ENCODE data around the gene EHF.

The EHF gene

DNA sequence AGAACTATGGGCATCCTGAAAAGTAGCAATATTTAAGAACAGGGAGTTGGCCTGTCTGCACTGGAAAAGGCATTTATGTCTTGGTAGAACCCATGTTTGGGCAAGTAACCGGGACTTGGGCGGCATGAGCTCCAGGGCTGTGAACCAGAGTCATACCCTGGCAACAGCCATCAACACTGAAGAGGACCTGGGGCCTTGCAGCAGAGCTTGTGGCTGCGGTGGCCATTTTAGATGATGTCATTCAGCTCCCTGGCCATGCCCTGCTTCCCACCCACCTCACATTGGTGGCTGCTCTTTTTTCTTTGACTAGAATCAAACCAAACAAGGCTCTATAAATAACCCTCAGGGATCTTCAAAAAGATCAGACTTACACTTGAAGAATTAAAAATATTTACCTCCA is 26.6 kb downstream of the EHF start:
- TF ChIP-seq POLR2AphosphoS5 (IDR thresholded peaks at IDR 0.05; ENCODE audit: borderline replicate concordance, low read depth, low read length) (no peak), EZH2 (IDR thresholded peaks at IDR 0.05) (no peak), FOXP2 (optimal IDR thresholded peaks at IDR 0.05; ENCODE audit: control extremely low read depth, extremely low read length, insufficient read depth) (no peak)
- no peaks in the 10 kb centered on the region for H3K9me3 ChIP-seq (ENCODE audit: low read depth, low read length)
- no peak for DNase-seq (ENCODE audit: low read depth, low spot score)

GRCh38 chr11:34648036-34648435 is 27.1 kb downstream of the EHF start:
- no peak overlapping the region for H3K27ac ChIP-seq
- no peak overlapping the region for H3K9ac ChIP-seq (ENCODE audit: insufficient read length)
- H3K36me3 ChIP-seq (ENCODE audit: insufficient read depth, low read length), result no peaks in the 10 kb centered on the region
- no peak for DNase-seq (ENCODE audit: low read depth, low spot score)
- H3K4me3 ChIP-seq, result no peak overlapping the region
- H3K9me3 ChIP-seq (ENCODE audit: low read depth, low read length), result no peaks in the 10 kb centered on the region
- TF ChIP-seq FOXP2 (optimal IDR thresholded peaks at IDR 0.05; ENCODE audit: control extremely low read depth, extremely low read length, insufficient read depth) (no peak), EZH2 (IDR thresholded peaks at IDR 0.05) (no peak), POLR2AphosphoS5 (IDR thresholded peaks at IDR 0.05; ENCODE audit: borderline replicate concordance, low read depth, low read length) (no peak)

More for the DNA sequence above, 26.6 kb downstream of the EHF start:
- no peak overlapping the region for H3K27ac ChIP-seq
- no peak overlapping the region for H3K4me3 ChIP-seq
- H3K36me3 ChIP-seq (ENCODE audit: insufficient read depth, low read length), result no peaks in the 10 kb centered on the region
- no peak overlapping the region for H3K9ac ChIP-seq (ENCODE audit: insufficient read length)

DNA sequence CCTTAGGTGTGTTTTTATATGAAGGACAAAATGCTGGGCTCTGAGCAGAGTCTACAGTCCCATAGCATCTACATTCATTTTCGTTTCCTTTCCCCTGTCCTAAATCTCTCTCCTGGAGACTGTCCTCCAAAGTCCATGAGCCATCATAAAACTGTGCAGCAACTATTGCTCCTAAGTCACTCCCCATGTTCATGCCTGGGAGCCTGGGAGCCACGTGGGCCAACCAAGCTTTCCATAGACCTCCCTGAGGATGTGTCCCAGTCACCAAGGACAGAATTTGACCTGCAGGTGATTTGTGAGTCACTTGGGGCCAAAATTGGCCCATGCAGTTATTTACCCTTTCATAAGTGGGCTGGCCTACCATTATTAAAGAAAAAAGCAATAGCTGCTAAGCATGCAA is 28.7 kb downstream of the EHF start:
- Histone ChIP-seq H3K9ac (ENCODE audit: insufficient read length) (no peak overlapping the region), H3K9me3 (ENCODE audit: low read depth, low read length) (no peaks in the 10 kb centered on the region), H3K36me3 (ENCODE audit: insufficient read depth, low read length) (no peaks in the 10 kb centered on the region), H3K27ac (no peak overlapping the region), H3K4me3 (no peak overlapping the region)
- TF ChIP-seq FOXP2 (optimal IDR thresholded peaks at IDR 0.05; ENCODE audit: control extremely low read depth, extremely low read length, insufficient read depth) (no peak), EZH2 (IDR thresholded peaks at IDR 0.05) (no peak), POLR2AphosphoS5 (IDR thresholded peaks at IDR 0.05; ENCODE audit: borderline replicate concordance, low read depth, low read length) (no peak)
- DNase-seq (ENCODE audit: low read depth, low spot score), result no peak

DNA sequence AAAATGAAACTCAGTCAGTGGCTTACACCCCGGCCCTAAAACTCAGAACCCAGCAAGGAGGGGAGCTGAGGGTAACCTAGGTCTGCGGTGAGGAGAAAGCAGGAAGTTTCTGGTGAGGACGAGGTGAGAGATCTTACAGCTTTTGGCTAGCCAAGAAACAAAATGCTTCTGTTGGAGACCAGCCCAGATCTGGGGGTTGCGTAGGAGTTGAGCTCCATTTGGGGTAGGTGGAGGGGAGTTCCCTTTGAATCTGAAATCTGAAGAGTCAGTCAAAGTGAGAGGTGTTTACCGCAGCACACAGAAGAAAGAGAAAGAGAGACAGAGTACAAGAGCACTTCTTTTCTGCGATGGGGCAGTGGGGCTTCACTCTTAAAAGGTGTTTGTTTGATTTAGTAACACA is 29.6 kb downstream of the EHF start:
- TF ChIP-seq FOXP2 (optimal IDR thresholded peaks at IDR 0.05; ENCODE audit: control extremely low read depth, extremely low read length, insufficient read depth), result no peak
- no peak for TF ChIP-seq EZH2 (IDR thresholded peaks at IDR 0.05)
- no peak for TF ChIP-seq POLR2AphosphoS5 (IDR thresholded peaks at IDR 0.05; ENCODE audit: borderline replicate concordance, low read depth, low read length)

GRCh38 chr11:34651551-34651950 is 30.7 kb downstream of the EHF start:
- no peak overlapping the region for H3K27ac ChIP-seq

More for the DNA sequence above, 29.6 kb downstream of the EHF start:
- H3K4me3 ChIP-seq, result no peak overlapping the region
- no peaks in the 10 kb centered on the region for H3K9me3 ChIP-seq (ENCODE audit: low read depth, low read length)
- H3K36me3 ChIP-seq (ENCODE audit: insufficient read depth, low read length), result no peaks in the 10 kb centered on the region
- DNase-seq (ENCODE audit: low read depth, low spot score), result no peak
- no peak overlapping the region for H3K27ac ChIP-seq
- H3K9ac ChIP-seq (ENCODE audit: insufficient read length), result no peak overlapping the region

DNA sequence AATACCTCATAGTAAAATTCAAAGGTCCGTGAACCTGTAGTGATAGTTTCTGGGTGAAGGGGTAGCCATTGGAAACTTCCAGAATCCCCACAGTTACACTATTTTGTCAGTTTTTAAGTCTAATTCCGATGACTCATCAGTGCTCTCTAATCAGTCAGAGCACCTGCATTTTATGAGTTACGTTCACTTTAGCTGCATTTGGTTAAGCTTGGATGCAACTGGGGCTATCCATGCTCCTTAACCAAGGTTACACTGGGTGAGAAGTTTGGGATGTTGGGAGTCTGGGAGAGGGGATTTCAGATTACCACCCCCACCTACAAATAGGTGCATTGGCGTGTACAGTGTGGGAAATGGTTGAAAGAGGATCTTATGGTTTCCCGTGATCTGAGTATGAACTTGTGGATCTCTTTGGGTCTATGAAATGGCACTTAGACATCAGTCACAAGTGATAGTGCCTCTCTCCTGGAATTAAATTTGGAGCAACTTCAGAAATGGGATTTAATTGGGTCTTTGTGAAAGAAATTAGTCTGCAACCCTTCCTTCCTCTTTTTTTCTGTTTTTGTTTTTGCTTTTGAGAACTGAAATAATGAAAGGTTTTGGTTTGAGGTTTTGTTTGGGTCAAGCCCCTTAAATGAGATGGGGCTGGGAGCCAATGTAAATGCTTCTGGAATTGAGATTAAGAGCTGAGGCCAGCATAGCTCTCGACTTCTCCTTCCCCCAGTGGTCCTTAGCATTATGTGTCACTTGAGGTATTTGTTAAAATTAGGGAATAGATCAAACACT is 31.5 kb downstream of the EHF start:
- no peak for TF ChIP-seq POLR2AphosphoS5 (IDR thresholded peaks at IDR 0.05; ENCODE audit: borderline replicate concordance, low read depth, low read length)
- H3K27ac ChIP-seq, result no peak overlapping the region
- H3K9me3 ChIP-seq (ENCODE audit: low read depth, low read length), result no peaks in the 10 kb centered on the region
- H3K4me3 ChIP-seq, result no peak overlapping the region
- DNase-seq (ENCODE audit: low read depth, low spot score), result no peak
- H3K9ac ChIP-seq (ENCODE audit: insufficient read length), result no peak overlapping the region
- H3K36me3 ChIP-seq (ENCODE audit: insufficient read depth, low read length), result no peaks in the 10 kb centered on the region

More at GRCh38 chr11:34651551-34651950, 30.7 kb downstream of the EHF start:
- no peak for DNase-seq (ENCODE audit: low read depth, low spot score)
- Histone ChIP-seq H3K9me3 (ENCODE audit: low read depth, low read length) (no peaks in the 10 kb centered on the region), H3K36me3 (ENCODE audit: insufficient read depth, low read length) (no peaks in the 10 kb centered on the region), H3K9ac (ENCODE audit: insufficient read length) (no peak overlapping the region), H3K4me3 (no peak overlapping the region)
- TF ChIP-seq EZH2 (IDR thresholded peaks at IDR 0.05) (no peak), POLR2AphosphoS5 (IDR thresholded peaks at IDR 0.05; ENCODE audit: borderline replicate concordance, low read depth, low read length) (no peak), FOXP2 (optimal IDR thresholded peaks at IDR 0.05; ENCODE audit: control extremely low read depth, extremely low read length, insufficient read depth) (no peak)

- Histone ChIP-seq H3K36me3 (ENCODE audit: insufficient read depth, low read length) (no peaks in the 10 kb centered on the region), H3K9ac (ENCODE audit: insufficient read length) (no peak overlapping the region), H3K27ac (no peak overlapping the region), H3K9me3 (ENCODE audit: low read depth, low read length) (no peaks in the 10 kb centered on the region), H3K4me3 (no peak overlapping the region)
- no peak for DNase-seq (ENCODE audit: low read depth, low spot score)
- TF ChIP-seq FOXP2 (optimal IDR thresholded peaks at IDR 0.05; ENCODE audit: control extremely low read depth, extremely low read length, insufficient read depth) (no peak), EZH2 (IDR thresholded peaks at IDR 0.05) (no peak), POLR2AphosphoS5 (IDR thresholded peaks at IDR 0.05; ENCODE audit: borderline replicate concordance, low read depth, low read length) (no peak)
These were observed 32.1 kb downstream of the EHF start for GRCh38 chr11:34653031-34653430.

DNA sequence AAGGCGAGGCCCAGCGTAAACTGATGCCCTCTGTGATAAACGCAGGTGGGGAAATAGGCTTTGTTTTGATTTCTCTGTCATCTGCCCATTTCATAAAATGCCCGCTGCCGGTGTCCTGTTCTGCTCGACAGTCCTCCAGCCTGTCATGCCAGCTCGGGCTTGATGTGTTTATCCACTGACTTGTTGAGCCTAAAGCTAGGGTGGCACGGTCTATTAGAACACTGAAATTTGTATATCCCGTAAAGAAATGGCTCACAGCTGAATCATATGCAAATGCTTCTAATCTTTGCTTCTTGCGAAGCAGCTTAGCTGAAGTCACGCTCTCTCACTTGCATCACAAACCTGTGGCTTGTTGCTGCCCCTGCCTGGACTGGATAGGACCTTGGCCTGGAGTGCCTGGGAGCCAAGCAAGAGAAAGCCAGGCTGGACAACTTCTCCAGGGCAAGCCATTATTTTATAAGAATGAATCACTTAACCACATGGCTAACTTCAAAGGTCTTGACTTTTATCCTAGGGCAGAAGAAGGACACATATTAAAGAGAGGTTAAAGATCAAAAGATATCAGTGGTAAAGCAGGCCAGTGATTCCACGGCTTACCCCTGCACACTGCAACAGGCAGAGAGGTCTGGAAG is 33.1 kb downstream of the EHF start:
- DNase-seq (ENCODE audit: low read depth, low spot score), result no peak
- TF ChIP-seq POLR2AphosphoS5 (IDR thresholded peaks at IDR 0.05; ENCODE audit: borderline replicate concordance, low read depth, low read length) (no peak), EZH2 (IDR thresholded peaks at IDR 0.05) (no peak), FOXP2 (optimal IDR thresholded peaks at IDR 0.05; ENCODE audit: control extremely low read depth, extremely low read length, insufficient read depth) (no peak)
- Histone ChIP-seq H3K27ac (no peak overlapping the region), H3K36me3 (ENCODE audit: insufficient read depth, low read length) (no peaks in the 10 kb centered on the region), H3K9me3 (ENCODE audit: low read depth, low read length) (no peaks in the 10 kb centered on the region), H3K9ac (ENCODE audit: insufficient read length) (no peak overlapping the region), H3K4me3 (no peak overlapping the region)

Measured in SK-N-MC (cell line).